ENCODE results near the gene RGS8. TPM values are rescaled to one million over a fixed set of nuclear protein-coding genes. Genes with fewer than 3 reads are reported as not detected.

Gene RGS8
- total RNA-seq, 2 experiments from 2014 or later = not detected

DNA sequence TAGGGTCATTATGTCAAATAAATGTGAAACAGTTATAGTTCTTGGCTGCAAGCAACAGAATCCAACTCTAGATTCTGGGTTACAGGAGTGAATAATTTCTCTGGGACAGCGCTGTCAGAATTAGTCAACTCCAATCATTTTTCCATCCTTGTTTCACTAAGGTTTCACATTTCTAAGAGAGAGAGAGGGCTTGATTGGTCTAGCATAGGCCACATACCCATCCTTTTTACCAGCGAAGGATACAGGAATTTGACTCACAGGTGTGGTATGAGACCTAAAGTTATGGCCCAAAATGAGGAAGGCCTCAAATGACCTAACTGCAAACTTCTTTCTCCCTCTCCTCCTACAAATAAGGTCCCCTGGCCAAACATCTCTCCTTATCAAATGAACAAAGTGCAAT lies 25.5 kb upstream of the RGS8 start:
- ATAC-seq (ENCODE audit: poor library complexity) (no peak), DNase-seq (no peak)
- Histone ChIP-seq H3K36me3 (ENCODE audit: insufficient read depth, low read length) (no peaks in the 10 kb centered on the region), H3K9me3 (ENCODE audit: control insufficient read depth in 1 of 2, insufficient read depth in 1 of 2, low read length in 2 of 2) (no peaks in the 10 kb centered on the region), H3K27me3 (ENCODE audit: control insufficient read depth in 1 of 2, insufficient read depth in 2 of 2, low read length in 2 of 2) (no peaks in the 10 kb centered on the region), H3K4me3 (ENCODE audit: low read length) (no peak overlapping the region), H3K27ac (ENCODE audit: low read depth in 1 of 2, low read length in 2 of 2) (no peak overlapping the region), H3K4me1 (ENCODE audit: insufficient read depth, low read length) (peaks cover 3% of the 10 kb centered on the region)
- no peaks in the 10 kb centered on the region for H3K36me3 Mint-ChIP-seq (ENCODE audit: low read depth)
- H3K4me1 Mint-ChIP-seq (ENCODE audit: low read depth) = peaks cover 5% of the 10 kb centered on the region
- intact Hi-C loops (cut with DNase I, micrococcal nuclease) = no loop called here
- H3K4me3 Mint-ChIP-seq = no peak overlapping the region
- no peaks in the 10 kb centered on the region for H3K9me3 Mint-ChIP-seq
- ChIA-PET CTCF (no interaction called here), POLR2A (no interaction called here)
- H3K27me3 Mint-ChIP-seq = no peaks in the 10 kb centered on the region
- H3K27ac Mint-ChIP-seq = no peak overlapping the region
- TF ChIP-seq, protein P1, sequence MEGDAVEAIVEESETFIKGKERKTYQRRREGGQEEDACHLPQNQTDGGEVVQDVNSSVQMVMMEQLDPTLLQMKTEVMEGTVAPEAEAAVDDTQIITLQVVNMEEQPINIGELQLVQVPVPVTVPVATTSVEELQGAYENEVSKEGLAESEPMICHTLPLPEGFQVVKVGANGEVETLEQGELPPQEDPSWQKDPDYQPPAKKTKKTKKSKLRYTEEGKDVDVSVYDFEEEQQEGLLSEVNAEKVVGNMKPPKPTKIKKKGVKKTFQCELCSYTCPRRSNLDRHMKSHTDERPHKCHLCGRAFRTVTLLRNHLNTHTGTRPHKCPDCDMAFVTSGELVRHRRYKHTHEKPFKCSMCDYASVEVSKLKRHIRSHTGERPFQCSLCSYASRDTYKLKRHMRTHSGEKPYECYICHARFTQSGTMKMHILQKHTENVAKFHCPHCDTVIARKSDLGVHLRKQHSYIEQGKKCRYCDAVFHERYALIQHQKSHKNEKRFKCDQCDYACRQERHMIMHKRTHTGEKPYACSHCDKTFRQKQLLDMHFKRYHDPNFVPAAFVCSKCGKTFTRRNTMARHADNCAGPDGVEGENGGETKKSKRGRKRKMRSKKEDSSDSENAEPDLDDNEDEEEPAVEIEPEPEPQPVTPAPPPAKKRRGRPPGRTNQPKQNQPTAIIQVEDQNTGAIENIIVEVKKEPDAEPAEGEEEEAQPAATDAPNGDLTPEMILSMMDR (IDR thresholded peaks at IDR 0.05) = no peak

DNA sequence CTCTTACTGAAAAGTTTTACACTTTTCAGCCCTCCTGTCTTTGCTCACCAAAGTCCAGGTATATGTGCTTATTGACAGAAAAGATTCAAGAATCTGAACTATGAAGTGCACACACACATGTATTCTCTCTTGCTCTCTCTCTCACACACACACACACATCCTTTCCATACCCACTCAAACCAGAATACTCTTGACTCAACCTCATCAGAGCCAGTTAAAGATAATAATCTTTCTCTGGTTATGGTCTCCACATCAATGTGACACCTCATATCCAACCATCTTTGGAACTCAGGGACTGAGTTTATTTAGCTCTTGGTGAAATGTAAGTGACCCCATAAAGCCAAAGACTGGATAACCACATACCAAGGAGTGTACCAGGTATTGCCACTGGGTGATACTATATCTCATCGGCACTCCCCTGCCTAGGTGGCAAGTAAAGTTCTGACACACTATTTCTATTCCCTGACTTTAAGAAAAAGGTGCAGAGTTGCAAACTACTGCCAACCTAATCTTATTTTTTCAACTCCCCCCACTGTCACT lies 24.9 kb upstream of the RGS8 start:
- no peak overlapping the region for H3K27ac Mint-ChIP-seq
- Histone ChIP-seq H3K4me3 (ENCODE audit: low read length) (no peak overlapping the region), H3K27ac (ENCODE audit: low read depth in 1 of 2, low read length in 2 of 2) (no peak overlapping the region), H3K4me1 (ENCODE audit: insufficient read depth, low read length) (peaks cover 3% of the 10 kb centered on the region), H3K36me3 (ENCODE audit: insufficient read depth, low read length) (no peaks in the 10 kb centered on the region), H3K27me3 (ENCODE audit: control insufficient read depth in 1 of 2, insufficient read depth in 2 of 2, low read length in 2 of 2) (no peaks in the 10 kb centered on the region), H3K9me3 (ENCODE audit: control insufficient read depth in 1 of 2, insufficient read depth in 1 of 2, low read length in 2 of 2) (no peaks in the 10 kb centered on the region)
- no peaks in the 10 kb centered on the region for H3K27me3 Mint-ChIP-seq
- TF ChIP-seq, protein P1 (IDR thresholded peaks at IDR 0.05) = no peak
- POLR2A ChIA-PET = no interaction called here
- ATAC-seq (ENCODE audit: poor library complexity) (no peak), DNase-seq (no peak)
- CTCF ChIA-PET = no interaction called here
- no peaks in the 10 kb centered on the region for H3K9me3 Mint-ChIP-seq
- no peaks in the 10 kb centered on the region for H3K36me3 Mint-ChIP-seq (ENCODE audit: low read depth)
- intact Hi-C loops (cut with DNase I, micrococcal nuclease) = no loop called here
- H3K4me3 Mint-ChIP-seq = no peak overlapping the region
- H3K4me1 Mint-ChIP-seq (ENCODE audit: low read depth) = peaks cover 5% of the 10 kb centered on the region

- Histone ChIP-seq H3K36me3 (ENCODE audit: insufficient read depth, low read length) (no peaks in the 10 kb centered on the region), H3K27me3 (ENCODE audit: control insufficient read depth in 1 of 2, insufficient read depth in 2 of 2, low read length in 2 of 2) (no peaks in the 10 kb centered on the region), H3K9me3 (ENCODE audit: control insufficient read depth in 1 of 2, insufficient read depth in 1 of 2, low read length in 2 of 2) (no peaks in the 10 kb centered on the region), H3K4me3 (ENCODE audit: low read length) (no peak overlapping the region), H3K27ac (ENCODE audit: low read depth in 1 of 2, low read length in 2 of 2) (no peak overlapping the region), H3K4me1 (ENCODE audit: insufficient read depth, low read length) (no peaks in the 10 kb centered on the region)
- Mint-ChIP-seq H3K4me1 (ENCODE audit: low read depth) (no peaks in the 10 kb centered on the region), H3K4me3 (no peak overlapping the region), H3K36me3 (ENCODE audit: low read depth) (no peaks in the 10 kb centered on the region), H3K27me3 (no peaks in the 10 kb centered on the region), H3K27ac (no peak overlapping the region), H3K9me3 (no peaks in the 10 kb centered on the region)
- TF ChIP-seq, protein P1 (IDR thresholded peaks at IDR 0.05) = no peak
- intact Hi-C loops (cut with DNase I, micrococcal nuclease) = no loop called here
- ATAC-seq (ENCODE audit: poor library complexity) (no peak), DNase-seq (no peak)
- POLR2A ChIA-PET = no interaction called here
- CTCF ChIA-PET = no interaction called here
These were observed 22.7 kb upstream of the RGS8 start for GRCh38 chr1:182707122-182707521.

Measured in CD4-positive, alpha-beta T cell (primary cell).